NCI-H1930 (cell line): ENCODE data around the gene PIAS2.

ENCODE experiments used
- DNase-seq, 2 experiments: peaks; one replicate each; lab custom pipeline; 2025; lab: John Stamatoyannopoulos, UW

PIAS2 gene

DNA sequence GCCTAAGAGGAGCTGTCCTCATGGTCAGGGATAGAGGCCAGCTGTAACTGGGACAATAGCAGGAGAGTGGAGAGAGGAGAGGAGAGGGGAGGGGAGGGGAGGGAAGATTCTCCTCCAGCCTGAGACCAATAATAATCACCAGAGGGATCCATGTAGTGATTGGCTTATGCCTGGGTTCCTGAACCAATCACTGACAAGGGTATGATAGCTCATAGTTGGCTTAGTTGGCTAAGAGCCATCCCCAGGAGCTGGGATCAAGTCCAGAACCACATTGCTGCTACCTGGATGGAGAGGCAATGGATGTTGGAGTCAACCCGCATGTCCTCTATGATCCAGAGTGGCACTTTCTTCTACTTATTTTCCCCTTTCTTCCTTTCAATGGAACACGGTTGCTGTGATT is 152.7 kb downstream of the PIAS2 start:
- DNase-seq: no peak

DNA sequence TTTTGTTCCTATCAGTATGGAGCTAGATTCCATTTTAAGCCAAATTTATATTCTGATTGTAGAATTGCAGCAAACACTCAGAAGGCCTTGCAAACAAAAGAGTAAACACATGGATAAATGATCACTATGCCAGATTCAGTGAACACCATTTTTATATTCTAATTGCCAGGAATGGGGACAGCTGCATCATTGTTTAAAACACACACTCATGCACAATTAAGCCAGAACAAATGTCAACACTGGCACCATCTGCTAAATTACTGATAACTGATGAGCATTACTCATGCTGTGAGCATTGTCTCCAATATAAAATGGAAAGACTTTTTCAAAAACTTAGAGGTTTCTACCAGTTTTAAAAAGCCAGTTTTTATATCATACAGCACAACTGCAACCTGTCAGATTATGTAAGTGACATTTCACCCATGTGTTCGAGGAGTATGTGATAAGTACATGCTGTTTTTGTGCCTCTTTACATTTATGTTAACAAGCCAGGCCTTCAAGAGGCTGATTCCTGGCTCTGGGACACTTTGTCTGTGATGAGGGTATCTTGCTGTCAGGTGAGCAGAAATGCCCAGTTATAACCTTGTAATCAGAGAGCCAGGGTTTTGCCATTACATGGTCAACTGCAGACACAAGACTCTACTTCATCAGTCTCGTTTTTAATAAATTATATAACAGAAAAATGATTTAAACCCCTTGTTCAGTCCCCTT is 156.1 kb downstream of the PIAS2 start:
- peak; percentile 90 for DNase-seq

DNA sequence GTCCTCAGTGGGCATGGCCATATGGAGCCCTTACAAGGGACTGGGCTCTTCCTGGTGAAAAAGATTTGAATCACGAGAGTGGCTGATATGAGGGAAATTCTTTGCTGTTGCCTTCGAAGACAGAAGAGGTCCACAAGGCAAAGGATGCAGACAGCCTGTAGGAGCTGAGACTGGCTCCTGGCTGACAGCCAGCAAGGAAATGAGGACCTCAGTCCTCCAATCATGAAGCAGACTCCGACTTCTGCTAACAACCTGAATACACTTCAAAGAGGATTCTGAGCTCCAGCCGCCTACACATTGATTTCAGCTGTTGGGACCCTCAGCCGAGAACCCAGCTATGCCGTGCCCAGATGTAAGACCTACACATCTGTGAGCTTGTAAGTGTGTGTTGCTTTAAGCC is 157.4 kb downstream of the PIAS2 start:
- DNase-seq: peak; percentile 27 to 58

DNA sequence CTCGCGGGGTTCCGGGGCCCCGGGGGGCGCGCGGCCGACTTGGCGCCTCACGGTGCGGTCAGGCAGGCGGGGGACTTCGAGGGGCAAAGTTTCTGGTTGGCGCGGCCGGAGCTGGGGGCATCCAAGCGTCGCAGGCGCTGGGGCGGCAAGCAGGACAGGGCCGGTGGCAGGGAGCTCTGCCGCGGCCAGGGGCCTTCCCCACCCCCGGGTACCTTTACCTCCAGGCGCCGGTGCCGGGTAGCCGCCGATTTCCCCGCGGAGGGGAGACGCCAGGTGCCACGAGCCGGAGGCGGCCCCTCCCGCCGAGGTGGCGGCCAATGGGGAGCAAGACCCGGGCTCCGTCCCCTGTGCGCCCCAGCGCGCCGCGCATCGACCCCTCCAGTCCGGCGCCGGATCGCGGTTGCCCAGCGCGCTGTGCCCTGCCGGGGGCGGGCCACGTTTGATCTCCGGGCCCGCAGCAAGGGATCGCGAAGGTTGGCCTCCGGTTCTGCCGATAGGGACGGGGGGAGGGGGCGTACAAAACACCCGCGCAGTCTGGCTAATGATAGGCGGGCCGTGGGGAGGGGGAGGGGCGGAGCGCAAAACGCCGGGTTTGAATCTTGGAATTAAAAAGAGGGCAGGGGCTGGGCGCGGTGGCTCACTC is 160.6 kb downstream of the PIAS2 start, which contains the start of gene ST8SIA5:
ST8SIA5 (minus strand) TSS at position 495 of the 643 bp plus-strand sequence. CDS start 545 bp downstream, outside the sequence.
- peak; percentile 55 to 65 for DNase-seq

DNA sequence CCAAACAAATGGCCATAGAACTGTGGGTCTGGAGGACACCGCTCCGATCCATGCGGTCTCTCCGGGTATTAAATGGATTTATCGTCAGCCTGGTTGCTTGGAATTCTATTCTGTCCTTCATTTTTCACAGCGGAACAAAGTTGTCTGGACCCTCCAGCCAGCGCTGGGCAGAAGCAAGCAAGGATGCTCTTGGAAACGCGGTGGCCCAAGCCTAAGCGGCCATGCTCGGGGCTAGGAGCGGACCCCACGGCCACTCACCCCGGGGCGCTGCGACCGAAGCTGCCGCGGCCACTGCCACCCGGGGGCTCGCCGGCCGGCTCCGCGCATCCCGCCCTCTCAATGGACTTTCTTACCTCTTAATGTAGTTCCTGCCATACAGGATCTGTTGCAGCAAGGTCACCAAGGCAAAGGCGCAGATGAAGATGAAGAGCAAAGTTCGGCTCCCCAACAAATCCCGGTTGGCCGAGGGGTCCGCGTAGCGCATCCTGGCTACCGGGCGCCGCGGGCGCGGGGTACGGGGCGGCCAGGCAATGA is 161.2 kb downstream of the PIAS2 start:
- DNase-seq: no peak

DNA sequence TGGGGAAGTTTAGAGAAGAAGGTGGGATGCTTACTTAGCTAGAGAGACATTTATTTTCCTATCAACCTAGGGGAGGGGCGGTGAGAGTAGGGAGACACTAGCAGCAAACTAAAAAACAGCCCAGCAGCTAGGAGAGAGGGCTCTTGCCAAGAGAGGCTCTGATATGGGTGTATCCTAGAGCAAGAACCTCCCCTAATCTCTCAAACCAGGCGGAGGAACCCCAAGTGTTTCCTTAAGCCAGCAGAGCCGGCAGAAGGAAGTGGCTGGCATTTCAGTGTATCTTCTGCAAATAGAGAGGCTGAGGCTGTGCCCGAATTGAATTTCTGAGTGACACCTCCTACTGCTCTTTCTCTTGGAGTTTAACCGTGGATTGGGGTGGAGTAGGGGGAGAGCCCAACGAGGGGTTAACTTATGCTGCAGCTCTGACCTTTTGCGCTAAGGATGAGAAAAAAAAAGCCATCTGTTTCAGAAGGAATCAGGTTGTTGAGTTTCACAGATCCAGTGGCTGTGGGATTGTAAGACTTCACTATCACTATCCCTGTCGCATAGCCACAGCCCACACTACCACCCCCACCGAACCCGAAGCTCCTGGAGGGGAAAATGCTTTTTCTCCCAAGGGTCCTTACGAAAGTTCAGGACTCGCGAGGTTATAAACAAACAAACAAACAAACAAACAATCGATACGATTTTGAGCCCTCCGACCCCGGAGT is 161.8 kb downstream of the PIAS2 start:
- no peak for DNase-seq

GRCh38 chr18:46754661-46755292 is 162.5 kb downstream of the PIAS2 start:
- peak; percentile 13 to 29 for DNase-seq

DNA sequence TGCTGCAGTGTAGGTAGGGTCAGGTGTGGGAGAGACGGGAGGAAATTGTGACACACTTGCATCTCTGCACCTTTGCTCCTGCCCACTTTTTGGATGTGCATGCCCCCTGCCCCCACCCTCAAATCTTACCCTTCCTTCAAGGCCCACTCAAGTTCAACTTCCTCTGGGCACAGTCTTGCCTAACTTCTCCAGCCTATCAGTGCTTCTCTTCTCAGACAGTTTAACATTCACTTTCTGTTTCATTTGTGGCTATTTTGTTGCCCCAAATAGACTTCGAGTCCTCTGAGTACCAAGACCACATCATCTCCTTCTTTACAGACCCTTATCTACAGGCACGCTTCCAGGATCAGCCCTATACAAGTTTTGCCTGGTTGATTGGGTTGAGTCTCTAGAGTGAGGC is 163.1 kb downstream of the PIAS2 start:
- DNase-seq: no peak
